LNCAP (cell line): ENCODE measurements around the gene ALPK3.

ENCODE experiments used
- CTCF ChIP-seq: fragments of 450-650 bp; IDR thresholded peaks from 2 replicates; pipeline ENCODE4 v1.5.1; 2017; ENCODE audit warnings: mild to moderate bottlenecking

Gene ALPK3

GRCh38 chr15:84833447-84834228 is 16.5 kb downstream of the ALPK3 start:
- no peak for TF ChIP-seq CTCF

- no peak for TF ChIP-seq CTCF
Observed at GRCh38 chr15:84834229-84834955, 17.2 kb downstream of the ALPK3 start.

- no peak for TF ChIP-seq CTCF
Observed at GRCh38 chr15:84834969-84835368, 17.8 kb downstream of the ALPK3 start.

GRCh38 chr15:84835661-84836337 is 18.6 kb downstream of the ALPK3 start:
- TF ChIP-seq CTCF, result no peak

- no peak for TF ChIP-seq CTCF
Observed at GRCh38 chr15:84836844-84837243, 19.7 kb downstream of the ALPK3 start.

- no peak for TF ChIP-seq CTCF
Observed at GRCh38 chr15:84839714-84840113, 22.6 kb downstream of the ALPK3 start.

GRCh38 chr15:84840255-84840654 is 23.1 kb downstream of the ALPK3 start:
- TF ChIP-seq CTCF, result no peak
